HG03520 (cell line): ENCODE measurements around the gene AHCTF1.

ENCODE experiments used
- ATAC-seq: cut with Tn5 transposase; IDR thresholded peaks from one replicate; pipeline ENCODE4 v1.9.1; 2021; ENCODE audit warnings: mild to moderate bottlenecking, moderate library complexity; ENCODE audit not compliant: unreplicated experiment

AHCTF1 gene

GRCh38 chr1:246798606-246799496 lies 132.9 kb downstream of the AHCTF1 start:
- ATAC-seq = no peak

GRCh38 chr1:246798107-246798506 lies 133.6 kb downstream of the AHCTF1 start:
- no peak for ATAC-seq

DNA sequence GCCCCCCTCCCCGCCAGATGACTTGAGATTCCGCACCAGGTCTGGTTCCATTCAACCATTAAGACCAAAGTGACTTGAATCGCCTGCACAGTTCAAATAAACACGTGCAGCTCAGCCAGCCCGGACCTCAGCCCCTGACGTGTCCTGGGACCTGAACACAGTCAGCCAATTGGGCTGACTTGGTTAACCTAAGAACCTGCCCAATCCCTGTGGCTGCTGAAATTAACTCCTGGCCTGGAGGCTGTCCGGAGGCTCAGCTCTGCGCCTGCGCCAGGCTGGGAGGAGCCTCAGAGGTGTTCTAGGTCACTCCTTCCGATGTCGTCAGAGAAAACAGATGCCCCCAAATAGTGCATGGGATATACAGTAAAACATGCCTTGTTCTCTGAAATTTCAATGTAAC lies 134.2 kb downstream of the AHCTF1 start:
- no peak for ATAC-seq

GRCh38 chr1:246797157-246797556 lies 134.6 kb downstream of the AHCTF1 start:
- no peak for ATAC-seq

GRCh38 chr1:246795906-246796694 lies 135.6 kb downstream of the AHCTF1 start:
- no peak for ATAC-seq

GRCh38 chr1:246794828-246795671 lies 136.7 kb downstream of the AHCTF1 start:
- ATAC-seq = no peak

DNA sequence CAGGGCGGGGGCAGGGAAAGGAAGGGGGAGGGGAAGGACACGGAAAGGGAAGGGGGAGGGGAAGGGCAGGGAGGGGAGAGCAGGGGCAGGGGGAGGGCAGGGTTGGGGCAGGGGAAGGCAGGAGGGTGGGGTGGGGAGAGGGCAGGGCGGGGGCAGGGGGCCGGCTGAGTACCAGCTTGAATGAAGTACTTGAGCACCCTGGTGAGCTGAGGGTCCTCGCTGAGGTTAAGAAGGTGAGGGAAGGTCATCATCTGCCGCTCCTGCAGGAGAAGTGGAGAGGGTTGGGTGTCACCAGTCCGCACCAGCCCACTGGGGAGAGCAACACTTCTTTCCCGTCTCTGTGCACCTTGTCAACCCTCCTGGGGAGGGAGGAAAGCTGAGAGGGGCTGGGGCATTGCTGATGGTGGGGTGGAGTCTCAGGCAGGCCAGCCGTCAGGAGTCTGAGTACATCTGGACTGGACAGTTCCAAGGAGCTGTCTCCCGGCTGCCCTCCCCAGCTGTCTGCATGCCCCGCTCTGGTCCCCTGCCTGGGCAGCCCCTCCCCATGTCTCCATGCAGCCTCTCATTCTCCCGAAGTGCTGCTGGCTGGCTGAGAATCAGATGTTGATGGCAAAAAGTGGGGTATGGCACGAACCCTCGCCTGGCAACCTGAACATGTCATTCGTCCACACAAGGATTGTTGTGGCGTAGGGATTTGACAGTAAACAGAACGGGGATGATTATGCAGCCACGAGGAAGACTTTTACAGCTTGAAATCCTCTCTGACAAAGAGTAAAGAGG lies 137.5 kb downstream of the AHCTF1 start:
- no peak for ATAC-seq

GRCh38 chr1:246793356-246793896 lies 138.3 kb downstream of the AHCTF1 start:
- ATAC-seq = no peak

DNA sequence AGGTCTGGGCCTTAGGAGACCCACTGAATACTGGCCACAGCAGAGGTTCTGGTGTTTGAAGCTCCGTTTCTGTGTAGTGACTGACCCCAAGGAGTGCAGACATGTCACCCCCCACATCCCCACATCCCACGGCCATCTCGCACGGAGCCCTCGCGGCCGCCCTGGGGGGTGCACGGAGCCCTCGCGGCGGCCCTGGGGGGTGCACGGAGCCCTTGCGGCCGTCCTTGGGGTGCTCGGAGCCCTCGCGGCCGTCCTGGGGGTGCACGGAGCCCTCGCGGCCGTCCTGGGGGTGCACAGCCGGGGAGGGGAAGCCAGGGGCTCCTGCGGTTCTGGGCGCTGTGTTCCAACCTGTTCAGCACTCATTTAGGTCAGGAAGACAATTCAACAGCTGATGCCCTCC lies 139.1 kb downstream of the AHCTF1 start:
- ATAC-seq = no peak

GRCh38 chr1:246791303-246791918 lies 140.3 kb downstream of the AHCTF1 start:
- no peak for ATAC-seq

GRCh38 chr1:246790833-246791232 lies 140.9 kb downstream of the AHCTF1 start:
- ATAC-seq = no peak

- ATAC-seq = no peak
Observed at GRCh38 chr1:246790364-246790763, 141.4 kb downstream of the AHCTF1 start.

DNA sequence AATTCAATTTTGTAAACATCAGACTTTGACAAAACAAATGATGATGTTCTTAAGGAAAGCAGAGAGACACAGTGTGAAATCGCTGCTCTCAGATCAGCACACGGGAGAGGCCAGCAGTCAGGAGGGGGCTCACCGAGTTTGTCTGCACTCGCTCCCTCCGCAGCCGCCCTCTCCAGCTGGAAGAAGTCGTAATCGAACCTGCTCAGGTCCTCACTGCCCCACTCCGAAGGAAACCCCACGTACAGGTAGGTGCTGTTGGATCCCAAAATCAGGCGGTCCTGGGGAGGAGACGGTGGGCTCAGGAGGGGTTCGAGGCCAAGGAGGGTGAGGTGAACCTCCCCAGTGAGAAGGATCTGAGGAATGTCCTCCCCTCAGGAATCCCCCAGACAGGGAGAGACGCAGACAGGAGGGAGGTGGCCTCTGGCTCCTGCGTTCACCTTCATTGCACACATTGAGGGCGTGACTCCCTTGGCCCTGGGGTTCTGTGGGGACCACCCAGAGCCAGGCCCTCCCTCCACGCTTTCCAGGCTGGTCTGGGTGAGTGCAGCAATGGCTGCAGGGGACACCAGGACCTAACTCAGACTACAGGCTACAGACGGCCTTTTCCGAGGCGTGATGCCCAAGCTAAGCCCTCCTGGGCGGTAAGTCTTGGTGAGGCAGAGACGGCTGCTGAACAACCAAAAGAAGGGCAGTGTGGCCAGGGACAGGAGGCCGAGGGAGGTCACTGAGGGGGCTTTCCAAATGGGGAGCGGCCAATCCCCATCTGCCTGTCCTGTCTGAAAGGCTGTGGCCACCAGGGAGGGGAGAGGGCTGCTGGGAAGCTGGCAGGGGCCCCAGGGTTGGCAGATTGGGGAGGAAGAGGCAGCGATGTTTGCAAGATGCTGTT lies 142.1 kb downstream of the AHCTF1 start:
- ATAC-seq = no peak
